Measurements from ENCODE around the gene IL25. TPM values are rescaled to one million over a fixed set of nuclear protein-coding genes. Genes with fewer than 3 reads are reported as not detected.

Gene IL25
- total and polyA plus RNA-seq, 2 of the 8 experiments (the other 6 are each of a cell fraction or from before 2014, with no cell fraction given) = not detected

DNA sequence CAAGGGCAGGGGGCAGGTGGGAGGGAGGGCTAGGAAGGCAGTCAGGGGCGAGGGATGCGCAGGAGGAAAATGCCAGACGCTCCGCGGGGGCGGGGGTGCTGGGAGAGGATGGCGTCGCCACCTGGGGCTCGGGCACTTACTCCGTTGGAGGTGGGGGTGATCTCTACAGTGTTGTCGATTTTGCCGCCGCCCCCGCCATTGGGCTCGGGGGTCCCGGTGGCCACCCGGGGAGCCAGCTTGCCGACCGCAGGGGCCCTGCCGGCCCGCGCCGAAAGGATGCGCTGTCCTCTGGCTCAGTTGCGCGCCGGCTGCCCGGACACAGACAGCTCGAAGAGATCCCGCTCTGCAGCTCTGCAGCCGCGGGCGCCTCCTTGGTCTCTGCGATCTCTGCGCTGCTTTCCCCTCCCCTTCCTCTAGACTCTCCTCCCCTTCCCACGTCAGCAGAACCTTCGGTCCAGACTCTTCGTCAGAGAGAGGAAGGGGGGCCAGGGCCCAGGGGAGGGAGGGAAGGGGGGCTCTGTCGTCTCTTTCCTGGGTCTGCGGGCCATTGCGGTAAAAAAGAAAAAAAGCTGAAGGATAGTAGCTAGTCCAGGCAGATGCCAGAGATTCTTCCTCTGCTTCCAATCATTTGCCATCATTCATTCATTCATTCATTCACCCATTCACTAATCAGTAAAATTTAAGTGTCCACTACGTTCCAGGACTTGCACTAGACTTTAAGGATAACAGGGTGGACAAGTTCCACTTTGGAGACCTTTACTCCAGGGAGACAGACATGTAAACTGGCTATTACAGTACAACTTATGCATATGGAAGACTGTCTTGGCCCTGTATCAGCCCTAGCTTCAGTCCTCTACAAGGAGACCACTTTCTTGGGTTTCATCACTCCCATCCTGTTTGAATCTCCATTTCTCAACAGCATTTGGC is 19.8 kb upstream of the IL25 start, which contains the start of gene SLC22A17:
TSS of gene SLC22A17 (minus strand) at position 382 of the 927 bp plus-strand sequence.
- Histone ChIP-seq H4K8ac (ENCODE audit: extremely low read depth, insufficient read depth, low read length) (peak within 1 kb of the TSS; percentile 19; the same call in 1 of the 2 replicates), H3K4me1 (replicated peaks in 1 of 4; ENCODE audit: control insufficient read depth in 3 of 4, insufficient read depth in 4 of 4, low read length in 3 of 4) (peaks cover 0 to 3% (median 2%) of the 10 kb centered on the region in 4 experiments; a peak in 4 of 7 replicates), H3K23me2 (ENCODE audit: low read depth, low read length) (peaks cover 10% of the 10 kb centered on the region), H4K5ac (ENCODE audit: insufficient read length, low read depth, low read length) (no peak within 1 kb of the TSS), H2BK12ac (ENCODE audit: low read depth, low read length) (peak within 1 kb of the TSS; percentile 50; the same call in 1 of the 2 replicates), H2BK5ac (ENCODE audit: low read depth, low read length) (peak within 1 kb of the TSS; percentile 71; the same call in 1 of the 2 replicates), H2BK20ac (ENCODE audit: low read length) (no peak within 1 kb of the TSS), H2AFZ (ENCODE audit: low read length) (0 out of 2 replicates have a peak within 1 kb of the TSS, but pooled peaks have one; percentile 19), H3K27me3 (replicated peaks in 1 of 4; ENCODE audit: control insufficient read depth in 3 of 4, extremely low read depth in 1 of 4, insufficient read depth in 3 of 4, low read length in 3 of 4) (peaks cover 0 to 14% (median 10%) of the 10 kb centered on the region in 4 experiments; a peak in 6 of 7 replicates), H4K20me1 (replicated peaks in 1 of 2; ENCODE audit: control insufficient read depth in 1 of 2, insufficient read depth in 2 of 2, low read length in 2 of 2) (peaks cover 0 to 3% of the 10 kb centered on the region in 2 experiments), H3K4ac (replicated peaks; ENCODE audit: insufficient read length, low read depth, low read length) (no peak within 1 kb of the TSS), H3K4me3 (ENCODE audit: extremely low read depth in 1 of 4, insufficient read depth in 2 of 4, low read depth in 3 of 4, low read length in 4 of 4) (peak within 1 kb of the TSS; percentile 37 to 84 (median 73)), H3K14ac (ENCODE audit: insufficient read length) (no peak within 1 kb of the TSS), H3K27ac (ENCODE audit: low read depth, low read length) (0 out of 2 replicates have a peak within 1 kb of the TSS, but pooled peaks have one; percentile 8), H3K23ac (ENCODE audit: insufficient read length) (no peak within 1 kb of the TSS), H3K79me1 (ENCODE audit: low read depth, low read length) (no peaks in the 10 kb centered on the region), H4K91ac (replicated peaks; ENCODE audit: insufficient read length, low read length) (no peak within 1 kb of the TSS), H3K9ac (replicated peaks in 1 of 4; ENCODE audit: extremely low read depth in 1 of 4, low read depth in 3 of 4, low read length in 3 of 4) (peak within 1 kb of the TSS in 2 of 4 experiments; percentile 29 to 38; a peak in 4 of 7 replicates), H2BK15ac (ENCODE audit: low read length) (no peak within 1 kb of the TSS), H2BK120ac (replicated peaks; ENCODE audit: low read depth, low read length) (no peak within 1 kb of the TSS), H3K18ac (ENCODE audit: extremely low read depth, low read length) (peak within 1 kb of the TSS; percentile 38), H3K9me3 (ENCODE audit: insufficient read depth in 2 of 2, low read depth in 1 of 2, low read length in 1 of 2) (no peaks in the 10 kb centered on the region), H2AK5ac (ENCODE audit: low read depth, low read length) (peak within 1 kb of the TSS; percentile 41; the same call in 1 of the 2 replicates), H3K56ac (replicated peaks; ENCODE audit: insufficient read length, low read depth, low read length) (peak within 1 kb of the TSS; percentile 34), H3K4me2 (ENCODE audit: insufficient read depth in 1 of 2, low read depth in 2 of 2, low read length in 2 of 2) (peak within 1 kb of the TSS; percentile 59 to 92), H3K79me2 (ENCODE audit: control insufficient read depth in 1 of 2, insufficient read depth in 2 of 2, low read length in 2 of 2) (no peaks in the 10 kb centered on the region), H3K36me3 (ENCODE audit: control insufficient read depth in 2 of 4, insufficient read depth in 4 of 4, low read length in 3 of 4) (peaks cover 0 to 10% (median 3%) of the 10 kb centered on the region in 4 experiments; a peak in 3 of 8 replicates)
- DNase-seq (ENCODE audit: low read depth in 1 of 2, low spot score in 2 of 2) = peak in 1 of 2 experiments; percentile 86
- no peak for FAIRE-seq
- ChIA-PET POLR2A (ENCODE audit: partially characterized antibody) (interaction anchor here (0.6 to 6.4 kb wide), 13 partner anchors 11 to 214 kb away, joined by 3 to 73 read pairs (median 4); partner anchors contain the start of genes CMTM5, EFS and PABPN1), CTCF (ENCODE audit: partially characterized antibody) (interaction anchor here (0.6 to 20.9 kb wide), 14 partner anchors 8 to 294 kb away, joined by 3 to 333 read pairs (median 4); partner anchors contain the start of genes CMTM5, IL25, MYH7 and PABPN1)
- WGBS, 2 experiments (ENCODE audit: extremely low coverage in 1 of 2, insufficient coverage in 1 of 2, insufficient read length in 1 of 2, insufficient replicate concordance in 2 of 2, low coverage in 1 of 2, low lambda C conversion rate in 2 of 2, missing lambda C conversion rate in 1 of 2) = 7% methylated on average over 8 of the region's 42 CpGs; no CpG with 5 or more reads in 1 of the 2 experiments
- no peak for TF ChIP-seq CHD2 (IDR thresholded peaks at IDR 0.05; ENCODE audit: low read length)
- TF ChIP-seq TAF1 (IDR thresholded peaks at IDR 0.05; ENCODE audit: low read depth, low read length) = peak; percentile 85
- TF ChIP-seq TBP (IDR thresholded peaks at IDR 0.05; ENCODE audit: low read depth, low read length) = peak; percentile 68
- no peak for TF ChIP-seq RXRA (IDR thresholded peaks at IDR 0.05; ENCODE audit: insufficient read depth, low read depth, low read length)
- peak; percentile 32; the same call in 1 of the 2 replicates for TF ChIP-seq EGR1 (IDR thresholded peaks at IDR 0.05; ENCODE audit: borderline replicate concordance, low read depth, low read length)
- TF ChIP-seq CBX8 (IDR thresholded peaks at IDR 0.05; ENCODE audit: borderline replicate concordance, low read depth, low read length) = no peak
- TF ChIP-seq USF2 (IDR thresholded peaks at IDR 0.05; ENCODE audit: low read length) = no peak
- no peak for TF ChIP-seq TEAD4 (IDR thresholded peaks at IDR 0.05; ENCODE audit: low read depth, low read length)
- no peak for TF ChIP-seq HDAC6 (IDR thresholded peaks at IDR 0.05; ENCODE audit: low read depth, low read length)

Measured in H1 (cell line).